NCI-H69 (cell line): Measurements from ENCODE around the gene IL1R2.

Experiments used
- DNase-seq: peaks from one replicate; lab custom pipeline; 2025; lab: John Stamatoyannopoulos, UW

Gene IL1R2

GRCh38 chr2:101991721-101992145 lies at the start of gene IL1R2:
Gene IL1R2 (plus strand): TSS chr2:101991960. CDS start chr2:102008576, 16,616 bp downstream.
- no peak for DNase-seq

- DNase-seq: no peak
Observed at GRCh38 chr2:101942851-101943250, 48.9 kb upstream of the IL1R2 start.

- no peak for DNase-seq
Observed at GRCh38 chr2:101946372-101947039, 45.3 kb upstream of the IL1R2 start.

- no peak for DNase-seq
Observed at GRCh38 chr2:101947374-101947773, 44.4 kb upstream of the IL1R2 start.

- no peak for DNase-seq
Observed at GRCh38 chr2:101948625-101949155, 43.1 kb upstream of the IL1R2 start.

GRCh38 chr2:101949304-101949703 lies 42.5 kb upstream of the IL1R2 start:
- DNase-seq: no peak

- DNase-seq: no peak
Observed at GRCh38 chr2:101951296-101951695, 40.5 kb upstream of the IL1R2 start.

GRCh38 chr2:101952551-101952950 lies 39.2 kb upstream of the IL1R2 start:
- no peak for DNase-seq

GRCh38 chr2:101956465-101957438 lies 35.0 kb upstream of the IL1R2 start:
- no peak for DNase-seq

- no peak for DNase-seq
Observed at GRCh38 chr2:101958061-101958460, 33.7 kb upstream of the IL1R2 start.

- DNase-seq: no peak
Observed at GRCh38 chr2:101960819-101961337, 30.9 kb upstream of the IL1R2 start.

GRCh38 chr2:101961338-101962191 lies 30.2 kb upstream of the IL1R2 start:
- DNase-seq: no peak

GRCh38 chr2:101962309-101962708 lies 29.5 kb upstream of the IL1R2 start:
- DNase-seq: no peak

GRCh38 chr2:101963198-101963597 lies 28.6 kb upstream of the IL1R2 start:
- no peak for DNase-seq

GRCh38 chr2:101967826-101968513 lies 23.8 kb upstream of the IL1R2 start:
- DNase-seq: no peak

- no peak for DNase-seq
Observed at GRCh38 chr2:101969723-101970122, 22.0 kb upstream of the IL1R2 start.

- DNase-seq: no peak
Observed at GRCh38 chr2:101970901-101971300, 20.9 kb upstream of the IL1R2 start.

GRCh38 chr2:101971836-101972235 lies 19.9 kb upstream of the IL1R2 start:
- no peak for DNase-seq

- DNase-seq: no peak
Observed at GRCh38 chr2:101972621-101973434, 18.9 kb upstream of the IL1R2 start.

- no peak for DNase-seq
Observed at GRCh38 chr2:101974663-101975062, 17.1 kb upstream of the IL1R2 start.
